A673 (cell line): ENCODE data around the gene MAZ. TPM values are rescaled to one million over a fixed set of nuclear protein-coding genes. Genes with fewer than 3 reads are reported as not detected.

ENCODE experiments used
- BruUV-seq: library from RNA; stranded (reverse); fragments of 400-500 nt; replicated peaks from 2 replicates; lab custom pipeline; 2021; lab: Mats Ljungman, UMichigan
- CTCF ChIA-PET: fragments of 300-600 bp; sonication (Branson Sonifier 250); formaldehyde crosslinking; loops from one replicate; lab custom pipeline; 2022; ENCODE audit warnings: antibody characterized with exemption; lab: Charles Lee
- POLR2A ChIA-PET: fragments of 300-600 bp; sonication (Branson Sonifier 250); formaldehyde crosslinking; loops from one replicate; lab custom pipeline; 2022; ENCODE audit warnings: antibody characterized with exemption; ENCODE audit not compliant: low non-redundant PET; lab: Charles Lee
- DNase-seq: peaks from one replicate; pipeline ENCODE4 v3.0.0-alpha.2; 2015; ENCODE audit warnings: low spot score
- H3K27ac ChIP-seq: fragments of 200-600 bp; sonication (generic); 2 replicates; pipeline ENCODE4 v1.5.1; 2016; ENCODE audit warnings: mixed run types, low read depth, mild to moderate bottlenecking, mixed read lengths, antibody characterized with exemption, low read length; ENCODE audit not compliant: poor library complexity, severe bottlenecking
- H3K27me3 ChIP-seq: fragments of 200-600 bp; sonication (generic); replicated peaks from 2 replicates; pipeline ENCODE4 v1.6.1; 2017; ENCODE audit warnings: mixed run types, low read depth, mild to moderate bottlenecking, mixed read lengths, antibody characterized with exemption, low read length; ENCODE audit not compliant: insufficient read depth, poor library complexity
- H3K36me3 ChIP-seq: fragments of 200-600 bp; sonication (generic); 2 replicates; pipeline ENCODE4 v1.6.1; 2016; ENCODE audit warnings: mixed run types, mild to moderate bottlenecking, mixed read lengths, antibody characterized with exemption, low read length; ENCODE audit not compliant: insufficient read depth, poor library complexity, severe bottlenecking
- H3K4me1 ChIP-seq: fragments of 200-600 bp; sonication (generic); 2 replicates; pipeline ENCODE4 v1.6.1; 2017; ENCODE audit warnings: mixed run types, mild to moderate bottlenecking, mixed read lengths, antibody characterized with exemption, low read length; ENCODE audit not compliant: insufficient read depth, poor library complexity, severe bottlenecking
- H3K4me3 ChIP-seq: fragments of 200-600 bp; sonication (generic); 2 replicates; pipeline ENCODE4 v1.5.1; 2016; ENCODE audit warnings: low read depth, mixed run types, mild to moderate bottlenecking, mixed read lengths, low read length; ENCODE audit not compliant: poor library complexity, severe bottlenecking
- H3K9me3 ChIP-seq: fragments of 200-600 bp; sonication (generic); 2 replicates; pipeline ENCODE4 v1.6.1; 2016; ENCODE audit warnings: mixed run types, low read depth, mild to moderate bottlenecking, mixed read lengths, antibody characterized with exemption, low read length; ENCODE audit not compliant: poor library complexity, severe bottlenecking
- CTCF ChIP-seq: fragments of 300-800, 200-600 bp; sonication (generic); conservative IDR thresholded peaks from 2 replicates; pipeline ENCODE4 v1.5.1; 2017; ENCODE audit warnings: low read depth, mild to moderate bottlenecking, antibody characterized with exemption, low read length, moderate library complexity, mixed read lengths
- EZH2 ChIP-seq: fragments of 200-600 bp; sonication (generic); IDR thresholded peaks from 2 replicates; pipeline ENCODE4 v1.6.1; 2017; ENCODE audit warnings: borderline replicate concordance, low read depth, mild to moderate bottlenecking, mixed read lengths, antibody characterized with exemption, low read length; ENCODE audit not compliant: poor library complexity, severe bottlenecking
- intact Hi-C: fragments of 100-400 bp; cut with micrococcal nuclease; formaldehyde crosslinking; loops from one replicate; pipeline ENCODE4 v1.10.0; 2022; ENCODE audit not compliant: unreplicated experiment
- total RNA-seq: library from RNA; stranded (reverse); gene quantifications from 2 replicates; pipeline ENCODE4 v1.2.3, GENCODE V29; 2021

Gene MAZ
- total RNA-seq, 1 experiment from 2014 or later: 516 TPM

- Histone ChIP-seq H3K4me1 (no peaks in the 10 kb centered on the region), H3K36me3 (no peaks in the 10 kb centered on the region), H3K4me3 (no peak overlapping the region), H3K9me3 (no peaks in the 10 kb centered on the region), H3K27me3 (no peaks in the 10 kb centered on the region), H3K27ac (no peak overlapping the region)
- POLR2A ChIA-PET: no interaction called here
- no peak for TF ChIP-seq CTCF
- TF ChIP-seq EZH2: no peak
- no TSS peak for BruUV-seq
- CTCF ChIA-PET: no interaction called here
- intact Hi-C loops: no loop called here
- DNase-seq: no peak
Measured at GRCh38 chr16:29844575-29845331, 38.4 kb downstream of the MAZ start.

GRCh38 chr16:29845656-29846055 lies 39.3 kb downstream of the MAZ start:
- H3K4me1 ChIP-seq: no peaks in the 10 kb centered on the region
- no peak overlapping the region for H3K4me3 ChIP-seq
- no peak overlapping the region for H3K27ac ChIP-seq
- TF ChIP-seq EZH2 (no peak), CTCF (no peak)
- H3K27me3 ChIP-seq: no peaks in the 10 kb centered on the region
- BruUV-seq: no TSS peak
- intact Hi-C loops: no loop called here
- no peaks in the 10 kb centered on the region for H3K36me3 ChIP-seq
- no peaks in the 10 kb centered on the region for H3K9me3 ChIP-seq
- ChIA-PET CTCF (no interaction called here), POLR2A (no interaction called here)
- no peak for DNase-seq

GRCh38 chr16:29848420-29849297 lies 42.3 kb downstream of the MAZ start:
- no peaks in the 10 kb centered on the region for H3K27me3 ChIP-seq
- TF ChIP-seq CTCF (peak; percentile 96), EZH2 (no peak)
- ChIA-PET POLR2A (interaction anchor here (0.6 kb wide), 1 partner anchor 22 kb away, joined by 5 read pairs; no protein-coding TSS in a partner anchor), CTCF (interaction anchor here (0.6 to 1.5 kb wide), 17 partner anchors 10 to 172 kb away, joined by 3 to 11 read pairs (median 6); partner anchors contain the start of genes CDIPT, MAZ, PAGR1 and SEZ6L2)
- peak; percentile 72 for DNase-seq
- intact Hi-C loops: no loop called here
- no peak overlapping the region for H3K27ac ChIP-seq
- H3K36me3 ChIP-seq: no peaks in the 10 kb centered on the region
- H3K4me3 ChIP-seq: no peak overlapping the region
- peaks cover 4% of the 10 kb centered on the region for H3K4me1 ChIP-seq
- H3K9me3 ChIP-seq: no peaks in the 10 kb centered on the region
- BruUV-seq: no TSS peak
